ENCODE results near the gene RETREG1. TPM values are rescaled to one million over a fixed set of nuclear protein-coding genes. Genes with fewer than 3 reads are reported as not detected.
A peak's percentile ranks its signal among the peaks of the same experiment; 100 is the strongest.

RETREG1 gene, protein sequence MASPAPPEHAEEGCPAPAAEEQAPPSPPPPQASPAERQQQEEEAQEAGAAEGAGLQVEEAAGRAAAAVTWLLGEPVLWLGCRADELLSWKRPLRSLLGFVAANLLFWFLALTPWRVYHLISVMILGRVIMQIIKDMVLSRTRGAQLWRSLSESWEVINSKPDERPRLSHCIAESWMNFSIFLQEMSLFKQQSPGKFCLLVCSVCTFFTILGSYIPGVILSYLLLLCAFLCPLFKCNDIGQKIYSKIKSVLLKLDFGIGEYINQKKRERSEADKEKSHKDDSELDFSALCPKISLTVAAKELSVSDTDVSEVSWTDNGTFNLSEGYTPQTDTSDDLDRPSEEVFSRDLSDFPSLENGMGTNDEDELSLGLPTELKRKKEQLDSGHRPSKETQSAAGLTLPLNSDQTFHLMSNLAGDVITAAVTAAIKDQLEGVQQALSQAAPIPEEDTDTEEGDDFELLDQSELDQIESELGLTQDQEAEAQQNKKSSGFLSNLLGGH
- 0.46 TPM in 1 of 2 replicates, not detected in the other for total RNA-seq
- polyA plus RNA-seq = 0.13 TPM in 1 of 2 replicates, not detected in the other
- polyA plus RNA-seq (2011; cell fraction: cytosol; rRNA removed) = 0.04 TPM in 1 of 2 replicates, not detected in the other
- not detected in 2 replicates for polyA plus RNA-seq (2011; cell fraction: nucleus; rRNA removed)
- 0.29 TPM in 1 of 2 replicates, not detected in the other for polyA plus RNA-seq (2012)
- polyA minus RNA-seq = not detected in 2 replicates
- polyA minus RNA-seq (2011; cell fraction: cytosol; rRNA and poly(A)+ RNA removed) = 2.6 TPM
- not detected in 2 replicates for polyA minus RNA-seq (2011; cell fraction: nucleus; rRNA and poly(A)+ RNA removed)
- Bru-seq, nascent RNA = percentile 12 among the genes with signal in this experiment
- BruChase-seq, experiment 1, labeled RNA remaining after a 6-hour chase = percentile 10 among the genes with signal in this experiment
- BruChase-seq, experiment 2, labeled RNA remaining after a 2-hour chase = percentile 8 among the genes with signal in this experiment
- long read RNA-seq, partial matches to known transcripts = 0 of 1 reads
- long read RNA-seq, other reads (novel, unspliced or antisense) = 1 of 1 reads

- Histone ChIP-seq H3K4me3 (replicated peaks in 1 of 3; ENCODE audit: insufficient read depth in 1 of 3, low read depth in 1 of 3, low read length in 3 of 3) (peak within 1 kb of the TSS in 2 of 3 experiments; percentile 39 to 45), H4K20me1 (replicated peaks; ENCODE audit: control insufficient read depth, extremely low read depth, insufficient read depth, low read length) (no peaks in the 10 kb centered on the region), H2AFZ (ENCODE audit: low read depth, low read length) (peak within 1 kb of the TSS; percentile 81), H3K79me2 (ENCODE audit: control insufficient read depth, insufficient read depth, low read length) (no peaks in the 10 kb centered on the region), H3K27ac (ENCODE audit: insufficient read depth, low read depth, low read length) (no peak within 1 kb of the TSS), H3K4me1 (ENCODE audit: control insufficient read depth, extremely low read depth, insufficient read depth, low read length) (peaks cover 3% of the 10 kb centered on the region), H3K9me1 (replicated peaks; ENCODE audit: control insufficient read depth, extremely low read depth, insufficient read depth, low read length) (no peaks in the 10 kb centered on the region), H3K9ac (replicated peaks; ENCODE audit: extremely low read depth, insufficient read depth, low read length) (no peak within 1 kb of the TSS), H3K27me3 (ENCODE audit: control insufficient read depth in 2 of 2, insufficient read depth in 2 of 2, low read length in 2 of 2) (peaks cover 25 to 29% of the 10 kb centered on the region in 2 experiments), H3K36me3 (ENCODE audit: control insufficient read depth in 2 of 2, extremely low read depth in 1 of 2, insufficient read depth in 2 of 2, low read length in 2 of 2) (no peaks in the 10 kb centered on the region), H3K4me2 (ENCODE audit: insufficient read depth, low read length) (peak within 1 kb of the TSS; percentile 65), H3K9me3 (replicated peaks; ENCODE audit: control insufficient read depth, insufficient read depth, low read length) (no peaks in the 10 kb centered on the region)
- ChIA-PET CTCF (no interaction called here), POLR2A (no interaction called here)
- no TSS peak for BruUV-seq (replicated peaks)
- no peak for TF ChIP-seq MAX (IDR thresholded peaks at IDR 0.05; ENCODE audit: insufficient read depth, insufficient read length)
- no peak for TF ChIP-seq CTCF (IDR thresholded peaks at IDR 0.05; ENCODE audit: extremely low read depth in 1 of 2, insufficient read depth in 1 of 2, low read depth in 1 of 2, low read length in 2 of 2)
- no peak for TF ChIP-seq EZH2 (IDR thresholded peaks at IDR 0.05; ENCODE audit: borderline replicate concordance, low read depth, low read length, severe bottlenecking)
- no peak for TF ChIP-seq JUN (IDR thresholded peaks at IDR 0.05; ENCODE audit: borderline replicate concordance, insufficient read depth, insufficient read length, low read depth)
- TF ChIP-seq MYC (IDR thresholded peaks at IDR 0.05; ENCODE audit: low read depth, low read length) = no peak
- TF ChIP-seq GATA2 (IDR thresholded peaks at IDR 0.05; ENCODE audit: insufficient read depth, insufficient read length, low read depth, low read length) = no peak
- TF ChIP-seq POLR2AphosphoS5 (IDR thresholded peaks at IDR 0.05; ENCODE audit: insufficient read depth, low read depth, low read length) = no peak
- TF ChIP-seq FOS (IDR thresholded peaks at IDR 0.05; ENCODE audit: borderline replicate concordance, insufficient read depth, low read length) = no peak
- TF ChIP-seq POLR2A (IDR thresholded peaks at IDR 0.05; ENCODE audit: low read depth, low read length) = no peak
- intact Hi-C loops (cut with micrococcal nuclease) = no loop called here
- DNase-seq (ENCODE audit: low read depth, low spot score) (peak; percentile 8), FAIRE-seq (no peak)
- dilution Hi-C loops (cut with MboI; ENCODE audit: extremely low pct_ligation_motif_present, low sequenced_read_pairs) = no loop called here
These were observed at the start of gene RETREG1 for GRCh38 chr5:16616536-16617273. Gene RETREG1 (minus strand): TSS chr5:16616997. CDS start chr5:16616971, 26 bp downstream.
